GM23338 (cell line): Measurements from ENCODE around the gene SLC48A1. TPM values are rescaled to one million over a fixed set of nuclear protein-coding genes. Genes with fewer than 3 reads are reported as not detected.

Experiments
- ATAC-seq: fragments of 200-7000 bp; cut with Tn5 transposase; 3 replicates; pipeline ENCODE4 v1.9.1; 2020
- DNase-seq: peaks from one replicate; pipeline ENCODE4 v3.0.0-alpha.2; 2015; ENCODE audit warnings: low spot score
- H2AFZ ChIP-seq: fragments of 200-600 bp; sonication (generic); 2 replicates; pipeline ENCODE4 v1.8.0; 2016; ENCODE audit warnings: antibody characterized with exemption, mild to moderate bottlenecking, moderate library complexity
- H3F3A ChIP-seq: fragments of 200-600 bp; sonication (generic); replicated peaks from 2 replicates; pipeline ENCODE4 v1.8.0; 2017; ENCODE audit warnings: antibody characterized with exemption, mixed run types, low read depth
- H3K27ac ChIP-seq: fragments of 200-600 bp; sonication (generic); 2 replicates; pipeline ENCODE4 v1.6.1; 2016; ENCODE audit warnings: low read depth
- H3K27me3 ChIP-seq: fragments of 200-600 bp; sonication (generic); 2 replicates; pipeline ENCODE4 v1.8.0; 2016; ENCODE audit warnings: mild to moderate bottlenecking, mixed run types, moderate library complexity; ENCODE audit not compliant: insufficient read depth
- H3K36me3 ChIP-seq: fragments of 200-600 bp; sonication (generic); 2 replicates; pipeline ENCODE4 v1.8.0; 2016; ENCODE audit warnings: mild to moderate bottlenecking; ENCODE audit not compliant: insufficient read depth
- H3K4me1 ChIP-seq: fragments of 200-600 bp; sonication (generic); 2 replicates; pipeline ENCODE4 v1.8.0; 2016; ENCODE audit warnings: mild to moderate bottlenecking, moderate library complexity; ENCODE audit not compliant: insufficient read depth
- H3K4me2 ChIP-seq: fragments of 200-600 bp; sonication (generic); 2 replicates; pipeline ENCODE4 v1.7.1; 2017; ENCODE audit warnings: mixed run types
- H3K4me3 ChIP-seq: fragments of 200-600 bp; sonication (generic); 2 replicates; pipeline ENCODE4 v1.6.1; 2016; ENCODE audit warnings: mixed run types
- H3K79me2 ChIP-seq: fragments of 200-600 bp; sonication (generic); replicated peaks from 2 replicates; pipeline ENCODE4 v1.8.0; 2017; ENCODE audit warnings: mild to moderate bottlenecking; ENCODE audit not compliant: insufficient read depth
- H3K9me2 ChIP-seq: fragments of 200-600 bp; sonication (generic); 2 replicates; pipeline ENCODE4 v1.8.0; 2017; ENCODE audit not compliant: insufficient read depth
- H4K20me1 ChIP-seq: fragments of 200-600 bp; sonication (generic); replicated peaks from 2 replicates; pipeline ENCODE4 v1.8.0; 2017; ENCODE audit warnings: mild to moderate bottlenecking; ENCODE audit not compliant: insufficient read depth
- H3K27ac Mint-ChIP-seq: 2 replicates; pipeline ENCODE4 v1.8.0; 2020; ENCODE audit warnings: inconsistent platforms, mild to moderate bottlenecking, moderate library complexity, mixed read lengths
- H3K27me3 Mint-ChIP-seq: 3 replicates; pipeline ENCODE4 v1.8.0; 2022; ENCODE audit warnings: low read depth, mild to moderate bottlenecking, moderate library complexity, mixed read lengths, inconsistent platforms; ENCODE audit not compliant: insufficient read depth, poor library complexity
- H3K36me3 Mint-ChIP-seq: 3 replicates; pipeline ENCODE4 v1.8.0; 2021; ENCODE audit warnings: low read depth, mild to moderate bottlenecking, inconsistent platforms, moderate library complexity, mixed read lengths
- H3K4me1 Mint-ChIP-seq: 3 replicates; pipeline ENCODE4 v1.8.0; 2020; ENCODE audit warnings: mild to moderate bottlenecking, inconsistent platforms, mixed read lengths
- H3K4me3 Mint-ChIP-seq: 3 replicates; pipeline ENCODE4 v1.8.0; 2021; ENCODE audit warnings: moderate library complexity, mild to moderate bottlenecking, inconsistent platforms, mixed read lengths
- H3K9me3 Mint-ChIP-seq: 3 replicates; pipeline ENCODE4 v1.8.0; 2020; ENCODE audit warnings: moderate library complexity, mild to moderate bottlenecking, inconsistent platforms, mixed read lengths
- CREB1 ChIP-seq: fragments of 250-450 bp; sonication (Bioruptor Pico); IDR thresholded peaks from 2 replicates; pipeline ENCODE4 v1.5.0; 2020; ENCODE audit warnings: low read depth, mild to moderate bottlenecking, moderate library complexity
- EZH2 ChIP-seq: fragments of 200-600 bp; sonication (generic); IDR thresholded peaks from one replicate; pipeline ENCODE4 v1.8.0; 2017; ENCODE audit warnings: antibody characterized with exemption, mild to moderate bottlenecking, low read depth; ENCODE audit not compliant: unreplicated experiment
- NANOG ChIP-seq: IDR thresholded peaks from 2 replicates; pipeline ENCODE4 v1.6.1; 2016; ENCODE audit warnings: antibody characterized with exemption, borderline replicate concordance
- POLR2AphosphoS5 ChIP-seq: IDR thresholded peaks from 2 replicates; pipeline ENCODE4 v1.6.1; 2016; ENCODE audit warnings: antibody characterized with exemption, low read depth
- STAT1 ChIP-seq: IDR thresholded peaks from one replicate; pipeline ENCODE4 v1.6.1; 2016; ENCODE audit warnings: antibody characterized with exemption; ENCODE audit not compliant: unreplicated experiment
- ZNF114 ChIP-seq: fragments of 250-450 bp; sonication (Bioruptor Pico); IDR thresholded peaks from 2 replicates; pipeline ENCODE4 v1.5.0; 2020; ENCODE audit warnings: mild to moderate bottlenecking, moderate library complexity
- ZNF331 ChIP-seq: fragments of 250-450 bp; sonication (Bioruptor Pico); IDR thresholded peaks from 2 replicates; pipeline ENCODE4 v1.5.0; 2020; ENCODE audit warnings: low read depth, mild to moderate bottlenecking, moderate library complexity
- polyA plus RNA-seq: library from polyadenylated mRNA; unstranded; fragments of >200 nt; fragmentation: Nextera tagmentation; extraction: Ambion mirVana; gene quantifications from 2 replicates; pipeline ENCODE4 v1.2.1, GENCODE V29; 2016
- total RNA-seq: library from RNA; depleted of rRNA; stranded (reverse); fragments of >200 nt; shearing (Covaris generic); gene quantifications from 2 replicates; pipeline ENCODE4 v1.2.3, GENCODE V29; 2014
- TF ChIP-seq, protein P1 (sequence below): IDR thresholded peaks from one replicate; pipeline ENCODE4 v1.6.1; 2018; ENCODE audit warnings: antibody characterized with exemption; ENCODE audit not compliant: unreplicated experiment
- TF ChIP-seq, protein P2 (sequence below): IDR thresholded peaks from 2 replicates; pipeline ENCODE4 v1.6.1; 2016; ENCODE audit warnings: antibody characterized with exemption
- TF ChIP-seq, protein P3 (sequence below): fragments of 250-450 bp; sonication (Bioruptor Pico); IDR thresholded peaks from 2 replicates; pipeline ENCODE4 v1.5.0; 2020; ENCODE audit warnings: mild to moderate bottlenecking, moderate library complexity

SLC48A1 gene
- total and polyA plus RNA-seq, 2 experiments from 2014 or later: 5.8 to 9.0 TPM

DNA sequence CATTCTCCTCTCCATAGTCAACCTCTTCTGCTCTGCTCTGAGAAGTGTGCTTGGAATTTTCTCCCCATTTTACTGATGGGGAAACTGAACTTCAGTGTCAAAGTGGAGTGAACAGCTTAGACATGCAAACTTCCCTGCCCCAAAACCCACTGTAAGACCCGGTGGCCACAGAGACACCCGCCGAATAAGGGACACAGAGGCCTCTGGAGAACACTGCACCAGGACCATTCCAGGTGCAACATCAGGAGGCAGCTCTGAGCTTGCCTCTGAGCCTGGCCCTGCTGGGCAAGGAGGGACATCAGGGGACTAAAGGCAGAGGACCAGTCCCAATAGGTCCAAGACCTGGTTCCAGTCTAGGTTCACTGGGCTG is 45.0 kb downstream of the SLC48A1 start:
- 0 out of 2 replicates have a peak, but pooled peaks cover 3% of the 10 kb centered on the region for H3K9me2 ChIP-seq
- H3K27me3 Mint-ChIP-seq: peaks cover 18% of the 10 kb centered on the region
- H4K20me1 ChIP-seq: peaks cover 10% of the 10 kb centered on the region
- ATAC-seq (no peak), DNase-seq (no peak)
- peaks cover 73% of the 10 kb centered on the region for H3K4me1 Mint-ChIP-seq
- peaks cover 60% of the 10 kb centered on the region for H3K79me2 ChIP-seq
- peaks cover 15% of the 10 kb centered on the region; the same call in 1 of the 2 replicates for H3F3A ChIP-seq
- peak overlapping the region; percentile 99 for H3K4me2 ChIP-seq
- H3K4me1 ChIP-seq: peaks cover 68% of the 10 kb centered on the region
- no peaks in the 10 kb centered on the region for H3K36me3 ChIP-seq
- peaks cover 11% of the 10 kb centered on the region for H3K36me3 Mint-ChIP-seq
- H3K27ac Mint-ChIP-seq: no peak overlapping the region; the same call in 1 of the 2 replicates
- no peaks in the 10 kb centered on the region for H3K27me3 ChIP-seq
- H3K4me3 ChIP-seq: peak overlapping the region; percentile 87; the same call in 1 of the 2 replicates
- peak overlapping the region; percentile 80 for H3K4me3 Mint-ChIP-seq
- H3K27ac ChIP-seq: no peak overlapping the region
- TF ChIP-seq POLR2AphosphoS5: no peak
- TF ChIP-seq STAT1: no peak
- no peak for TF ChIP-seq ZNF331 (CRISPR knock-in tag)
- TF ChIP-seq, protein P1, sequence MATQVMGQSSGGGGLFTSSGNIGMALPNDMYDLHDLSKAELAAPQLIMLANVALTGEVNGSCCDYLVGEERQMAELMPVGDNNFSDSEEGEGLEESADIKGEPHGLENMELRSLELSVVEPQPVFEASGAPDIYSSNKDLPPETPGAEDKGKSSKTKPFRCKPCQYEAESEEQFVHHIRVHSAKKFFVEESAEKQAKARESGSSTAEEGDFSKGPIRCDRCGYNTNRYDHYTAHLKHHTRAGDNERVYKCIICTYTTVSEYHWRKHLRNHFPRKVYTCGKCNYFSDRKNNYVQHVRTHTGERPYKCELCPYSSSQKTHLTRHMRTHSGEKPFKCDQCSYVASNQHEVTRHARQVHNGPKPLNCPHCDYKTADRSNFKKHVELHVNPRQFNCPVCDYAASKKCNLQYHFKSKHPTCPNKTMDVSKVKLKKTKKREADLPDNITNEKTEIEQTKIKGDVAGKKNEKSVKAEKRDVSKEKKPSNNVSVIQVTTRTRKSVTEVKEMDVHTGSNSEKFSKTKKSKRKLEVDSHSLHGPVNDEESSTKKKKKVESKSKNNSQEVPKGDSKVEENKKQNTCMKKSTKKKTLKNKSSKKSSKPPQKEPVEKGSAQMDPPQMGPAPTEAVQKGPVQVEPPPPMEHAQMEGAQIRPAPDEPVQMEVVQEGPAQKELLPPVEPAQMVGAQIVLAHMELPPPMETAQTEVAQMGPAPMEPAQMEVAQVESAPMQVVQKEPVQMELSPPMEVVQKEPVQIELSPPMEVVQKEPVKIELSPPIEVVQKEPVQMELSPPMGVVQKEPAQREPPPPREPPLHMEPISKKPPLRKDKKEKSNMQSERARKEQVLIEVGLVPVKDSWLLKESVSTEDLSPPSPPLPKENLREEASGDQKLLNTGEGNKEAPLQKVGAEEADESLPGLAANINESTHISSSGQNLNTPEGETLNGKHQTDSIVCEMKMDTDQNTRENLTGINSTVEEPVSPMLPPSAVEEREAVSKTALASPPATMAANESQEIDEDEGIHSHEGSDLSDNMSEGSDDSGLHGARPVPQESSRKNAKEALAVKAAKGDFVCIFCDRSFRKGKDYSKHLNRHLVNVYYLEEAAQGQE: no peak
- TF ChIP-seq, protein P2, sequence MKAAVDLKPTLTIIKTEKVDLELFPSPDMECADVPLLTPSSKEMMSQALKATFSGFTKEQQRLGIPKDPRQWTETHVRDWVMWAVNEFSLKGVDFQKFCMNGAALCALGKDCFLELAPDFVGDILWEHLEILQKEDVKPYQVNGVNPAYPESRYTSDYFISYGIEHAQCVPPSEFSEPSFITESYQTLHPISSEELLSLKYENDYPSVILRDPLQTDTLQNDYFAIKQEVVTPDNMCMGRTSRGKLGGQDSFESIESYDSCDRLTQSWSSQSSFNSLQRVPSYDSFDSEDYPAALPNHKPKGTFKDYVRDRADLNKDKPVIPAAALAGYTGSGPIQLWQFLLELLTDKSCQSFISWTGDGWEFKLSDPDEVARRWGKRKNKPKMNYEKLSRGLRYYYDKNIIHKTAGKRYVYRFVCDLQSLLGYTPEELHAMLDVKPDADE: no peak
- TF ChIP-seq NANOG: no peak
- no peak overlapping the region for H2AFZ ChIP-seq
- H3K9me3 Mint-ChIP-seq: no peaks in the 10 kb centered on the region

DNA sequence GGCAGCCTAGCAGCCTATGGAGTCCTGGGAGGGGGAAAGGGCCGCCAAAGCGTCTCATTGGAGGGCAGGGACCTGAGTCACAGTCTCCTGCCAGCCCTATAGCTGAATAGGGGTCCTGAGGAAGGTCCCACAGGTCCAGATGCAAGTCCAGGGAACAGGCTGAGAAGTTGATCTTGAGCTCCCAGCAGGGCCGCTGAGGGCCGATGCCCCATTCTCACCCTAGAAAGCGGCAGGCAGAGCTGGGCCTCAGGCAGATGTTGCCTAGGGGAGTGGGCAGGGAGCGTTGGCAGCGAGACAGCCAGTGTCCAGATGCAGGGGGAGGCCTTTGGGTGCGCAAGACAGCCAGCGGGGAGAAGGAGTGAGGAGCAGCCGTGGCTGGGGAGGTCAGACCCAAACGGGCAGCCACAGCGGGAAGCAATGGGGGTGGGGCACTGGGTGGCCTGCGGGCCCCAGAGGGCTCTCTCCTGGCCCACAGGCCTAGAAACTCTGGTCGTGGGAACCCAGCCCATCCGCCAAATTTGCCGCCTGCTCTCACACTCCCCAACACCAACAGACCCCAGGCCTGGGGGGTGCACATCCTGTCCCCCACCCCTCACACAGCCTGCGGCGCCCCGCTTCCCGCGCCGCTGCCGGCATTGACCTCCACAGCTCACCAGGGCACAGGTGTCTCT is 45.6 kb downstream of the SLC48A1 start:
- no peak overlapping the region for H2AFZ ChIP-seq
- Mint-ChIP-seq H3K9me3 (no peaks in the 10 kb centered on the region), H3K27ac (peak overlapping the region; percentile 74; the same call in 1 of the 2 replicates), H3K4me1 (peaks cover 68% of the 10 kb centered on the region), H3K36me3 (peaks cover 11% of the 10 kb centered on the region), H3K4me3 (peak overlapping the region; percentile 80), H3K27me3 (peaks cover 19% of the 10 kb centered on the region)
- peak overlapping the region; percentile 87 for H3K4me3 ChIP-seq
- H3F3A ChIP-seq: peaks cover 10% of the 10 kb centered on the region; the same call in 1 of the 2 replicates
- peak overlapping the region; percentile 99 for H3K4me2 ChIP-seq
- H3K36me3 ChIP-seq: no peaks in the 10 kb centered on the region
- peak; percentile 44 for DNase-seq
- peaks cover 10% of the 10 kb centered on the region for H4K20me1 ChIP-seq
- H3K27ac ChIP-seq: peak overlapping the region; percentile 66; the same call in 1 of the 2 replicates
- H3K4me1 ChIP-seq: peaks cover 63% of the 10 kb centered on the region
- 0 out of 2 replicates have a peak, but pooled peaks cover 3% of the 10 kb centered on the region for H3K9me2 ChIP-seq
- ATAC-seq: peak; percentile 0; the same call in 2 of the 3 replicates
- H3K27me3 ChIP-seq: no peaks in the 10 kb centered on the region
- H3K79me2 ChIP-seq: peaks cover 60% of the 10 kb centered on the region
- TF ChIP-seq STAT1 (no peak), EZH2 (no peak), CREB1 (CRISPR knock-in tag) (no peak), ZNF114 (no peak)
- TF ChIP-seq, protein P3, sequence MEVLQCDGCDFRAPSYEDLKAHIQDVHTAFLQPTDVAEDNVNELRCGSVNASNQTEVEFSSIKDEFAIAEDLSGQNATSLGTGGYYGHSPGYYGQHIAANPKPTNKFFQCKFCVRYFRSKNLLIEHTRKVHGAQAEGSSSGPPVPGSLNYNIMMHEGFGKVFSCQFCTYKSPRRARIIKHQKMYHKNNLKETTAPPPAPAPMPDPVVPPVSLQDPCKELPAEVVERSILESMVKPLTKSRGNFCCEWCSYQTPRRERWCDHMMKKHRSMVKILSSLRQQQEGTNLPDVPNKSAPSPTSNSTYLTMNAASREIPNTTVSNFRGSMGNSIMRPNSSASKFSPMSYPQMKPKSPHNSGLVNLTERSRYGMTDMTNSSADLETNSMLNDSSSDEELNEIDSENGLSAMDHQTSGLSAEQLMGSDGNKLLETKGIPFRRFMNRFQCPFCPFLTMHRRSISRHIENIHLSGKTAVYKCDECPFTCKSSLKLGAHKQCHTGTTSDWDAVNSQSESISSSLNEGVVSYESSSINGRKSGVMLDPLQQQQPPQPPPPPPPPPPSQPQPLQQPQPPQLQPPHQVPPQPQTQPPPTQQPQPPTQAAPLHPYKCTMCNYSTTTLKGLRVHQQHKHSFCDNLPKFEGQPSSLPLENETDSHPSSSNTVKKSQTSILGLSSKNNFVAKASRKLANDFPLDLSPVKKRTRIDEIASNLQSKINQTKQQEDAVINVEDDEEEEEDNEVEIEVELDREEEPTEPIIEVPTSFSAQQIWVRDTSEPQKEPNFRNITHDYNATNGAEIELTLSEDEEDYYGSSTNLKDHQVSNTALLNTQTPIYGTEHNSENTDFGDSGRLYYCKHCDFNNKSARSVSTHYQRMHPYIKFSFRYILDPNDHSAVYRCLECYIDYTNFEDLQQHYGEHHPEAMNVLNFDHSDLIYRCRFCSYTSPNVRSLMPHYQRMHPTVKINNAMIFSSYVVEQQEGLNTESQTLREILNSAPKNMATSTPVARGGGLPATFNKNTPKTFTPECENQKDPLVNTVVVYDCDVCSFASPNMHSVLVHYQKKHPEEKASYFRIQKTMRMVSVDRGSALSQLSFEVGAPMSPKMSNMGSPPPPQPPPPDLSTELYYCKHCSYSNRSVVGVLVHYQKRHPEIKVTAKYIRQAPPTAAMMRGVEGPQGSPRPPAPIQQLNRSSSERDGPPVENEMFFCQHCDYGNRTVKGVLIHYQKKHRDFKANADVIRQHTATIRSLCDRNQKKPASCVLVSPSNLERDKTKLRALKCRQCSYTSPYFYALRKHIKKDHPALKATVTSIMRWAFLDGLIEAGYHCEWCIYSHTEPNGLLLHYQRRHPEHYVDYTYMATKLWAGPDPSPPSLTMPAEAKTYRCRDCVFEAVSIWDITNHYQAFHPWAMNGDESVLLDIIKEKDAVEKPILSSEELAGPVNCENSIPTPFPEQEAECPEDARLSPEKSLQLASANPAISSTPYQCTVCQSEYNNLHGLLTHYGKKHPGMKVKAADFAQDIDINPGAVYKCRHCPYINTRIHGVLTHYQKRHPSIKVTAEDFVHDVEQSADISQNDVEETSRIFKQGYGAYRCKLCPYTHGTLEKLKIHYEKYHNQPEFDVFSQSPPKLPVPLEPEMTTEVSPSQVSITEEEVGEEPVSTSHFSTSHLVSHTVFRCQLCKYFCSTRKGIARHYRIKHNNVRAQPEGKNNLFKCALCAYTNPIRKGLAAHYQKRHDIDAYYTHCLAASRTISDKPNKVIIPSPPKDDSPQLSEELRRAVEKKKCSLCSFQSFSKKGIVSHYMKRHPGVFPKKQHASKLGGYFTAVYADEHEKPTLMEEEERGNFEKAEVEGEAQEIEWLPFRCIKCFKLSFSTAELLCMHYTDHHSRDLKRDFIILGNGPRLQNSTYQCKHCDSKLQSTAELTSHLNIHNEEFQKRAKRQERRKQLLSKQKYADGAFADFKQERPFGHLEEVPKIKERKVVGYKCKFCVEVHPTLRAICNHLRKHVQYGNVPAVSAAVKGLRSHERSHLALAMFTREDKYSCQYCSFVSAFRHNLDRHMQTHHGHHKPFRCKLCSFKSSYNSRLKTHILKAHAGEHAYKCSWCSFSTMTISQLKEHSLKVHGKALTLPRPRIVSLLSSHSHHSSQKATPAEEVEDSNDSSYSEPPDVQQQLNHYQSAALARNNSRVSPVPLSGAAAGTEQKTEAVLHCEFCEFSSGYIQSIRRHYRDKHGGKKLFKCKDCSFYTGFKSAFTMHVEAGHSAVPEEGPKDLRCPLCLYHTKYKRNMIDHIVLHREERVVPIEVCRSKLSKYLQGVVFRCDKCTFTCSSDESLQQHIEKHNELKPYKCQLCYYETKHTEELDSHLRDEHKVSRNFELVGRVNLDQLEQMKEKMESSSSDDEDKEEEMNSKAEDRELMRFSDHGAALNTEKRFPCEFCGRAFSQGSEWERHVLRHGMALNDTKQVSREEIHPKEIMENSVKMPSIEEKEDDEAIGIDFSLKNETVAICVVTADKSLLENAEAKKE (CRISPR knock-in tag): no peak
